ENCODE data around the gene WDR6. TPM values are rescaled to one million over a fixed set of nuclear protein-coding genes. Genes with fewer than 3 reads are reported as not detected.

The WDR6 gene
- total RNA-seq, 4 donors from 2014 or later = 77.2 to 101 (median 89.0) TPM

DNA sequence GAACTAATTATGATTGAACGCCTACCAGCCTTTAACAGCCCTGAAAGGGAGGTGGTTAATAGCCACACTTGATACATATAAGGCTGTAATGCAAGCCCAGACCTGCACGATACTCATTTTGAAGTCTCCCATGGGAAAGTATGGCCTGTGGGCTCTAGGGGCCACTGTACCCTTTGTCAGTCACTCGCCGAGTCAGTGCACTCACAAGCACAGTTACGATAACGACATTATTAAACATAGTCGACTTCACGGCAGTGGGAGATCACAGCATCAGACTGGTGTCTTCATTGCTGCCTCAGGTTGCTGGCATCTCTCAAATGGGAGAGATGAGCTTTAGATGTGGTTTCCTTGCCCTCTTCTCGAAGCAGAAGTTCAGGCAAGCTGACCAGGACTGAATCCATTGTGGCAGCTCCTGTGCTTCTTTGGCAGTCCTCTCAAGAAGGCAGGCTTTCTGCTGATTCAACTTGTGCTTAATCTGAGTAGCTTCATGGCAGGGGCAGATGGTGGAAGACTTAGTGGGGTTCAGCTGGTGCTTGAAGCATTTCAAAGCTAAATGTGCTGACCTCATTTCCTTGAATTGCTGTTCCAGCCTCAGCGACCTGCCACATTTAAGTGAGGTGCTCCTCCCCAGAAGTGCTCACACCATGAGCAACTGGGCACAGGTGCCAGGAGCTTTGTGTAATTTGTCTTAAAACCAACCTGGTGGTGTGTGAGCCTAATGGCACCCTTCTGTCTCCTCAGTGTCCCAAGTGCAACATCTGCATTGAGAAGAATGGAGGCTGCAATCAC lies 32.9 kb upstream of the WDR6 start:
- DNase-seq (ENCODE audit: extremely low spot score) = no peak
- Histone ChIP-seq H3K27me3 (no peaks in the 10 kb centered on the region), H3K9me3 (no peaks in the 10 kb centered on the region), H3K4me1 (no peaks in the 10 kb centered on the region), H3K4me3 (no peak overlapping the region), H3K36me3 (peaks cover 92 to 100% (median 99%) of the 10 kb centered on the region in 4 donors), H3K27ac (replicated peaks in 1 of 4) (no peak overlapping the region)
- 90% methylated on average over 10 of the region's 10 CpGs for WGBS
- intact Hi-C loops (cut with DNase I) = no loop called here
- no peak for TF ChIP-seq POLR2A (IDR thresholded peaks at IDR 0.05; ENCODE audit: low read depth)

DNA sequence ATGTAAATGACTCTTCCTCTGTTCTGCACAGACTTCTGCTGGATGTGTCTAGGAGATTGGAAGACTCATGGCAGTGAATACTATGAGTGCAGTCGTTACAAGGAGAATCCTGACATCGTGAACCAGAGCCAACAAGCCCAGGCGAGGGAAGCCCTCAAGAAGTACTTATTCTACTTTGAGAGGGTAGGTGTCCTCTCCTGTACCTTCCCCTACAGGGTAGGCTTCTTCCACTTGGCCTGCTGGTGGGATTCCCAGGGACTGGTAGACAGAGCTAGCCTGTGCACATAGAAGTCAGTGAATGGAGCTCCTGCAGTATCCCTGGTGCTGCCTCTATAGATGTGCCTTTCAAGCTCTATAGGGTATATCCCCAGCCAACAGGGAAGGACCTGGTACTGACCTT lies 27.7 kb upstream of the WDR6 start:
- no peak for DNase-seq (ENCODE audit: extremely low spot score)
- TF ChIP-seq, protein P1, sequence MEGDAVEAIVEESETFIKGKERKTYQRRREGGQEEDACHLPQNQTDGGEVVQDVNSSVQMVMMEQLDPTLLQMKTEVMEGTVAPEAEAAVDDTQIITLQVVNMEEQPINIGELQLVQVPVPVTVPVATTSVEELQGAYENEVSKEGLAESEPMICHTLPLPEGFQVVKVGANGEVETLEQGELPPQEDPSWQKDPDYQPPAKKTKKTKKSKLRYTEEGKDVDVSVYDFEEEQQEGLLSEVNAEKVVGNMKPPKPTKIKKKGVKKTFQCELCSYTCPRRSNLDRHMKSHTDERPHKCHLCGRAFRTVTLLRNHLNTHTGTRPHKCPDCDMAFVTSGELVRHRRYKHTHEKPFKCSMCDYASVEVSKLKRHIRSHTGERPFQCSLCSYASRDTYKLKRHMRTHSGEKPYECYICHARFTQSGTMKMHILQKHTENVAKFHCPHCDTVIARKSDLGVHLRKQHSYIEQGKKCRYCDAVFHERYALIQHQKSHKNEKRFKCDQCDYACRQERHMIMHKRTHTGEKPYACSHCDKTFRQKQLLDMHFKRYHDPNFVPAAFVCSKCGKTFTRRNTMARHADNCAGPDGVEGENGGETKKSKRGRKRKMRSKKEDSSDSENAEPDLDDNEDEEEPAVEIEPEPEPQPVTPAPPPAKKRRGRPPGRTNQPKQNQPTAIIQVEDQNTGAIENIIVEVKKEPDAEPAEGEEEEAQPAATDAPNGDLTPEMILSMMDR (IDR thresholded peaks at IDR 0.05) = no peak
- TF ChIP-seq POLR2AphosphoS5 (IDR thresholded peaks at IDR 0.05) (no peak), POLR2A (IDR thresholded peaks at IDR 0.05; ENCODE audit: low read depth) (no peak), EP300 (IDR thresholded peaks at IDR 0.05) (no peak)
- Histone ChIP-seq H3K4me3 (no peak overlapping the region), H3K27ac (replicated peaks in 1 of 4) (no peak overlapping the region), H3K36me3 (peaks cover 89 to 99% (median 97%) of the 10 kb centered on the region in 4 donors), H3K9me3 (no peaks in the 10 kb centered on the region), H3K27me3 (no peaks in the 10 kb centered on the region), H3K4me1 (peaks cover 0 to 2% (median 0%) of the 10 kb centered on the region in 4 donors)
- intact Hi-C loops (cut with DNase I) = no loop called here
- WGBS = 100% methylated on average over 3 of the region's 3 CpGs

DNA sequence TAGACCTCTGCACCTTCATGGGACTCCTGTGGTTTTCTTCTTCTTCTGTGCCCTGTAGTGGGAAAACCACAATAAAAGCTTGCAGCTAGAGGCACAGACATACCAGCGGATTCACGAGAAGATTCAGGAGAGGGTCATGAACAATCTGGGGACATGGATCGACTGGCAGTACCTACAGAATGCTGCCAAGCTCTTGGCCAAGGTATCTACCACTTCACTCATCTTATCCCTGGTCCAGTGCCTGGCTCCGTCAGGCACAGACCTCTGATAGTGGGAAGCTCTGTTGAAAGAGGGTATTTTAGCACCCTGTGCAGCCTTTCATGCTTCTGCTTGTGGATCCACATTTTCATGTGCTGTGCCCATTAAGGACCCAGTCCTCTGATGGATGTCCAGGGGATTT lies 26.9 kb upstream of the WDR6 start:
- intact Hi-C loops (cut with DNase I) = no loop called here
- TF ChIP-seq POLR2AphosphoS5 (IDR thresholded peaks at IDR 0.05) (no peak), EP300 (IDR thresholded peaks at IDR 0.05) (no peak), POLR2A (IDR thresholded peaks at IDR 0.05; ENCODE audit: low read depth) (no peak)
- TF ChIP-seq, protein P1 (IDR thresholded peaks at IDR 0.05) = no peak
- WGBS = 98% methylated on average over 4 of the region's 4 CpGs
- H3K36me3 ChIP-seq = peaks cover 81 to 99% (median 97%) of the 10 kb centered on the region in 4 donors
- no peak overlapping the region for H3K4me3 ChIP-seq
- no peak for DNase-seq (ENCODE audit: extremely low spot score)
- H3K4me1 ChIP-seq = peaks cover 0 to 2% (median 0%) of the 10 kb centered on the region in 4 donors
- no peak overlapping the region for H3K27ac ChIP-seq (replicated peaks in 1 of 4)
- no peaks in the 10 kb centered on the region for H3K27me3 ChIP-seq
- no peaks in the 10 kb centered on the region for H3K9me3 ChIP-seq

DNA sequence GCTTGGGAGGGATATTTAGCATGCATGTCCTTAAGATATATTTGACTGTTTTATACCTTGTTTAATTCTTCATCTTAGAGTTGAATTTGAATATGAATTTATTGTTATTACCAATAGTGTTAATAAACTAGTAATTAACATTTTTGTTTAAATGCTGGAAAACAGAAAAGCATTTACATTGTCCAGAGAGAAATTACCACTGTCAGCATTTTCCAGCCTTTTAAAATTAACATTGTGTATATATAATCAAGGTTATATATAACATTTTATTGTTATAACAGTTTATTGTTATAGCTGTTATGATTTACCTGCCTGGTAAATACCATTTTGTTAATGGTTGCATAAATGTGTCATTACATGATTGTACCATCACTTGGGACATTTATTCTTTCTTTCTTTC lies 25.2 kb upstream of the WDR6 start:
- TF ChIP-seq, protein P1 (IDR thresholded peaks at IDR 0.05) = no peak
- Histone ChIP-seq H3K9me3 (no peaks in the 10 kb centered on the region), H3K4me3 (no peak overlapping the region), H3K36me3 (peaks cover 64 to 99% (median 96%) of the 10 kb centered on the region in 4 donors), H3K27me3 (no peaks in the 10 kb centered on the region), H3K4me1 (peaks cover 0 to 2% (median 0%) of the 10 kb centered on the region in 4 donors), H3K27ac (replicated peaks in 1 of 4) (no peak overlapping the region)
- DNase-seq (ENCODE audit: extremely low spot score) = no peak
- intact Hi-C loops (cut with DNase I) = no loop called here

DNA sequence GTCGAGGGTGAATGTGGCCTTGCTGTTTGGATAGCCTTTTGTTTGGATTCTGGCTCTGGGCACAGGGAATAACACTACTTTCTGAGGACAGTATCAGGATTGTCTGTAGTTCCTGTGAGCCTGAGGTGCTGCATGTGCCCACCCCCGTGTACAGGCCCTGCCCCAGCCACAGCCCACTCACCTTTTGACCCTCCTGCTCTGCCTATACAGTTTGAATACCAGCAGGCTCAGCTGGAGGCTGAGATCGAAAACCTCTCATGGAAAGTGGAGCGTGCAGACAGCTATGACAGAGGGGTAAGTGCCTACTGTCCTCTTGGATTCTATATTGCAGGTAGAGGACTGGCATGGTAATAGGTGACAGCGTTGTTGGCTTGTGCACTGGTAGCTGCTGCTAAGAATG lies 24.5 kb upstream of the WDR6 start:
- no peaks in the 10 kb centered on the region for H3K9me3 ChIP-seq
- TF ChIP-seq, protein P1 (IDR thresholded peaks at IDR 0.05) = no peak
- TF ChIP-seq POLR2AphosphoS5 (IDR thresholded peaks at IDR 0.05) (no peak), EP300 (IDR thresholded peaks at IDR 0.05) (no peak), POLR2A (IDR thresholded peaks at IDR 0.05; ENCODE audit: low read depth) (no peak)
- DNase-seq (ENCODE audit: extremely low spot score) = no peak
- peaks cover 58 to 94% (median 90%) of the 10 kb centered on the region in 4 donors for H3K36me3 ChIP-seq
- no peak overlapping the region for H3K4me3 ChIP-seq
- peaks cover 0 to 2% (median under 1%) of the 10 kb centered on the region in 4 donors for H3K4me1 ChIP-seq
- intact Hi-C loops (cut with DNase I) = no loop called here
- H3K27ac ChIP-seq (replicated peaks in 1 of 4) = no peak overlapping the region
- no peaks in the 10 kb centered on the region for H3K27me3 ChIP-seq
- WGBS = 71% methylated on average over 4 of the region's 5 CpGs
